B cell (primary cell): ENCODE results near the gene TMEM132E.

Experiments
- EZH2 ChIP-seq: IDR thresholded peaks from 2 replicates; pipeline ENCODE4 v1.6.1; 2012; ENCODE audit warnings: borderline replicate concordance, low read depth, mild to moderate bottlenecking, moderate library complexity, low read length; ENCODE audit not compliant: insufficient read depth, poor library complexity, severe bottlenecking
- TF ChIP-seq, protein P1 (sequence below): fragments of 200-600 bp; IDR thresholded peaks from one replicate; pipeline ENCODE4 v1.8.0; 2022; ENCODE audit warnings: antibody characterized with exemption, mild to moderate bottlenecking

- TF ChIP-seq, protein P1, sequence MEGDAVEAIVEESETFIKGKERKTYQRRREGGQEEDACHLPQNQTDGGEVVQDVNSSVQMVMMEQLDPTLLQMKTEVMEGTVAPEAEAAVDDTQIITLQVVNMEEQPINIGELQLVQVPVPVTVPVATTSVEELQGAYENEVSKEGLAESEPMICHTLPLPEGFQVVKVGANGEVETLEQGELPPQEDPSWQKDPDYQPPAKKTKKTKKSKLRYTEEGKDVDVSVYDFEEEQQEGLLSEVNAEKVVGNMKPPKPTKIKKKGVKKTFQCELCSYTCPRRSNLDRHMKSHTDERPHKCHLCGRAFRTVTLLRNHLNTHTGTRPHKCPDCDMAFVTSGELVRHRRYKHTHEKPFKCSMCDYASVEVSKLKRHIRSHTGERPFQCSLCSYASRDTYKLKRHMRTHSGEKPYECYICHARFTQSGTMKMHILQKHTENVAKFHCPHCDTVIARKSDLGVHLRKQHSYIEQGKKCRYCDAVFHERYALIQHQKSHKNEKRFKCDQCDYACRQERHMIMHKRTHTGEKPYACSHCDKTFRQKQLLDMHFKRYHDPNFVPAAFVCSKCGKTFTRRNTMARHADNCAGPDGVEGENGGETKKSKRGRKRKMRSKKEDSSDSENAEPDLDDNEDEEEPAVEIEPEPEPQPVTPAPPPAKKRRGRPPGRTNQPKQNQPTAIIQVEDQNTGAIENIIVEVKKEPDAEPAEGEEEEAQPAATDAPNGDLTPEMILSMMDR, result no peak
- TF ChIP-seq EZH2, result no peak
Observed at GRCh38 chr17:34613064-34614019, 34.0 kb downstream of the TMEM132E start.
